ENCODE results near the gene WDR45B.
A peak's percentile ranks its signal among the peaks of the same experiment; 100 is the strongest.
"Not testable (repeated sequence)": the region's sequence is repeated elsewhere in the genome, so short reads cannot be mapped to it uniquely, and the experiment has no call there.

Gene WDR45B

DNA sequence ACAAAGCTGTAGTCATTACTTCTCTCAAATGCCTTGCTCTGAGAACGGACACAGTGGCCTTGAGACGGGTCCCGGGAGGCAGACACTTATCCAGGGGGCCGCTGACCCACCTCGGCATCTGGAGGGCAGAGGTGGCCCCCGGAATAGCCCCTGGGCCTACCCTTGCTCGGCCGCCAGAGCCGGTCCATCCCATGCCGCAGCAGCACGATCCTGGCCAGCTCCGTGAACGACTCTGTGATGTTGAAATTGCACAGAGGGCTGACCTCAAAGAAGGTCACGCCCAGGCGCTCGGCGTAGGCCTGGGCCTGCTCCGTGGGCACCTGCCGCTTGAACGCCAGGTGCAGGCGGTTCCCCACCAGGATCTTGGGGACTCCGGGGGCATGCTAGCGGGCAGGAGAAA is 10.1 kb upstream of the WDR45B start:
- DNase-seq (ENCODE audit: low read depth in 1 of 2, low spot score in 1 of 2) = no peak

DNA sequence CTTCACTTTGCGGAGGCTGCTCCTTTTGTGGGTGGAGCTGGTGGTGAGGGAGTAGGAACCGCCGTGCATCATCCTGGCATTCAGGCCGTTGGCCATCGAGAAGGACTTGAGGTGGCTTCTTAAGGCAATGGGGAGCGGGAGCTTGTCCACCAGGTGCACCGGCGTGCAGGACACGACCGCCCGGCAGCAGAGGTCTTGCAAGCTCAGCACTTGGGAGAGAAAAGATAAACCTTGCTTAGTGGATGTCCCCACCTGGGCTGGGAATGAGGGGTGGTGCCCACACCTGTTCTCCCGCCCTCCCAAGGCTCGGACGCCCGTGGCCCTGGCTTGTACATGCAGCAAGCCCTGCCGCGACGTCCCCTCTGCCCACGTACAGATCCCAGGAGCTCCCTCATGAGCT is 9.7 kb upstream of the WDR45B start:
- DNase-seq (ENCODE audit: low read depth in 1 of 2, low spot score in 1 of 2) = no peak

DNA sequence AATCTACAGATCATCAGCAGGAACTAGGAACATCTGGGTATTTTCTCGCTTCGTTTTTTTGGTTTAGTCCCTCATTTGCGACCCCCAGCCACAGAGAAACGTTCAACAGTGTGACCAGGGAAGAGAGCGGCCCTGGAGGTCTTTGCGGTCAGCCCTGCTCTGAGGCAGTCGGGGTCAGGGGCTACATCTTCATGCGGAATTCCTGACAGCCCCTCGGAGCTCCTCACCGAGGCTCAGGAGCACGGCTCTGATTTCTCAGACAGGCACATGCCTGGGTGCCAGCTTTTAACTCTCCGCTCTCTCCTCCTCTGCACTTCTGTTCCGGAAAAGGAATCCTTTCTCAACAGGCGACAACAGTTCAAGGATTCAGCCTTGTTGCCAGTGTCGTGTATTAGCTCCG is 8.0 kb upstream of the WDR45B start:
- DNase-seq (ENCODE audit: low read depth in 1 of 2, low spot score in 1 of 2) = no peak

DNA sequence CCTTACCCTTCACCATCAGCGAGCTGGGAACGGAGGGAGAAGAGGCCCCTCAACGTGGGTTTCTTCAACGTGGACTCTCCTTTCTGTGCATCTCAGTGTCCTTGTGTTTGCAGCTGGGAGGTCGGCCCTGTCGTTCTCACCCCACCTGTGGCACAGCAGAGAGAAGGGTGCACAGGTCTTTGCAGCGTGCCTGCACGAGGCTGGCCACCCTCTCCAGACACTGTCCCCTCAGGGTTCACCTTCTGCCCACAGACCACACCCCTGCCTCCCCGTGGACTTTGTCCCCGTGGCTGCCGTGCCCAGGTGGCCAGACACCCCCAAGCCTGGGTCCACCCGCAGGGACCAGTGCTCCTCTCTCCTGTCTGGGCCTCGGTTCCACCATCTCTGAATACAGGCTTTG is 7.3 kb upstream of the WDR45B start:
- no peak for DNase-seq (ENCODE audit: low read depth in 1 of 2, low spot score in 1 of 2)

DNA sequence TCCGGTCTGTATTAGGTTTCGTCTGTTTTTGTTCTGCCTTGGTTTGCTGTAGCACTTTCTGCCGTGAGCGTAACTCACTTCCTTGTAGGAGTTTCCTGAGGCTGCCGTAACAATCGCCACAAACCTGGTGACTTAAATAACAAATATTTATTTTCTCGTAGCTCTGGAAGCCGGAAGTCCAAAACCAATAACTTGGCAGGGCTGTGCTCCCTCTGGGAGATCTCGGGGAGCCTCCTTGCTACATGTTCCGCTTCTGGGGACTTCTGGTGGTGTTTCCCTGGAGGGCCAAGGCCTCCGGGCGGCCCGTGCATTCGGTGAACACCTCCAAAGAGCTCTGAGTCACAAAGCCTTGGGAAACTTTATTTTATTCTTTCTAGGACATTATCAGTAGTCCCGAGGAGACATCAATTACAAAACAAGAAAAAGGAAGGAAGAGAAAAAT is 6.8 kb upstream of the WDR45B start:
- no peak for DNase-seq (ENCODE audit: low read depth in 1 of 2, low spot score in 1 of 2)

DNA sequence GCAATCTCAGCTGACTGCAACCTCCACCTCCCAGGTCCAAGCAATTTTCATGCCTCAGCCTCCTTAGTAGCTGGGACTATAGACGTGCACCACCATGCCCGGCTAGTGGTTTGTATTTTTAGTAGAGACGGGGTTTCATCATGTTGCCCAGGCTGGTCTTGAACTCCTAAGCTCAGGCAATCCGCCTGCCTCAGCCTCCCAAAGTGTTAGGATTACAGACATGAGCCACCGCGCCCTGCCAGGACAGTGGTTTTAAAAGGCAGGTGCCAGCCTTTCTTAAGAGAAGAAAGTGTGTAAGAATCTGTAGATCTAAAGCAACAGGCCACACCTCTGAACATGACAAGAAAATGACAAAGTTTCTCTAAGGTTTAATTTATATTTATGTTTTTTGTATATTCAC is 6.4 kb upstream of the WDR45B start:
- not testable (repeated sequence) for DNase-seq (ENCODE audit: low read depth in 1 of 2, low spot score in 1 of 2)

DNA sequence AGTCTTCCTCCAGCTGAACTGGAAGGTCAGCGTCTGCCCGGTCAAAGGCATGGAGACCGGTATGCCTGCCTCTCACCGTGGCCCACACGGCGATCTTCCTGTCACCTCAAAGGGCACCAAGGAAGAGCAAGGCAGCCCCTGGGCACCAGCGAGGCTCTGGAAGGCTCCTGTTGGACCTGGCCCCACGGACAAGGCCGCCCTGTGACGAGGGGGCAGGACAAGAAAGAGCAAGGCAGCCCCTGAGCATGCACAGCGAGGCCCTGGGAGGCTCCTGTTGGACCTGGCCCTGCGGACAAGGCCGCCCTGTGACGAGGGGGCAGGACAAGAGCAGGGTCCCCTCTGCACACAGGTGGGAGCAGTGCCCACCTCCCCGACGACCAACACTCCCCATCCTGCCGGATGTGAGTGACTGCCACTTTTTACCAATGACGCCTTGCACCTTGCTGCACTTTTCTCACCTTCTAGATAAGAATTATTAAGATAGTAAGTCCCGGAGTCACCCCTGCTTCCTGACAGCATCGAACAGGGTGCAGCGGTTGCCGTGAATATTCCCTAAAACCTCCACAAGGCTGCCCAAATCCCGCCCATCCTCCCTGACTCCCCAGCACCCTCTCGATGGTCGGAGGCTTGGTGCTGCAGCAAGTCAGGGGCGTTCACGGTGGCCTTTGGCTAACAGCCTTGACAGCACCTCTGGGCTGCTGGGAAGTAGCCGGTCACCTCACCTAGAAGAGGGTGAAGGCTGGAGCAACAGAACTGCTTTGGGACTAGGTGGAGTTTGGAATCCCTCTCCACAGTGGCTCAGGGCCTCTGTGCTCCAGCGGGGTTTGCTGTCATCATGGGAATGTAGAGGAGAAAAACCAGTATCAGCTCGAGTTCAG is 5.6 kb upstream of the WDR45B start:
- DNase-seq (ENCODE audit: low read depth in 1 of 2, low spot score in 1 of 2) = no peak

DNA sequence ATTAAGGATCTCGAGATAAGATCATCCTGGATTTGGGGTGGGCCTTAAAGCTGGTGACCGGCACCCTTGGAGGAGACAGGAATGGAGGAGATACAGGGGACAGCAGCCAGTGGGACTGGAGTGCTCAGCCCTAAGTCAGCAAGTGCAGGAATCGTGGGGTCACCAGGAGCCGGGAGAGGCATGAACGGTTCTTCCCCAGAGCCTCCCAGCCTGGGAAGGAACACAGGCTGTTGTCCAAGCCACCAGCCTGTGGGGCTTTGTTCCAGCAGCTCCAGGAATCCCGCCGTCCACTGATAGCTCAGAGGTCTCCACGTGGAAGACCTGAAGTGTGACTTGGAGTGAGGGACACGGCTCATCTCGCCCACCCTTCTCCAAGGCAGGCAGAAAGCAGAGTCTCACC is 2.5 kb upstream of the WDR45B start:
- DNase-seq (ENCODE audit: low read depth in 1 of 2, low spot score in 1 of 2) = no peak

DNA sequence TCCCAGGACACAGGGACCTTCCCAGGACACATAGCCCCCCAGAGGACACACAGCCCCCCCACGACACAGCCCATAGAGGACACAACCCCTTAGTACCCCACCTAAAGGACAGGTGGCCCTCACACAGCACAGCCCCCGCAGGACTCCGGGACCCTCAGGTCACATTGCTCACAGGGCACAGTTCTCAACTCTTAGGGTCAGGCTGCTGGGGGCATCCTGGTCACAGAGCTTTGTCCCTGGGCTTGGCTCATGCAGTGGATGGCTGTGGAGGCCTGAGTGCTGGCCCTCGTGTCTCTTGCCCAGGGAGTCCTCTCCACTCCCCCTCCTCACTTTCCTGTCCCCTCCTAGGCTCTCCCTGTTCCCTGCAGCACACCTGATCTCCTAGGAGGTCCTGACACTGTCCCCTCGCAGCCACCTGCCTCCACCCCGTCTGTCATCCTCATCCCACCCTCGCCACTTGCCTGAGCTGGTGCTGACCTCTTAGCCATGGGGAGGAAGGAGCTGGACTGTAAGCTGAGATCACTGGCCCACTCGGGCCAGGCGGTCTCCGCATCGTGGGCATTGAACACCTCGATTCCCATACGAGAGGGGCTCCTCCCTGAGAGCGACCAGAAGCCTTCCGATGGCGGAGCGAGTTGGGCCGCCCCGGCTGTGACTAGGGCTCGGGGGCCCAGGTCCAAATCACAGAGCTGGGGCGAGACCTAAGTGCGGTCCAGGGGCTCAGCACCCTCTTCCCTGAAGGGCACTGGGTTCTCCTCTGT is 1.4 kb upstream of the WDR45B start:
- no peak for DNase-seq (ENCODE audit: low read depth in 1 of 2, low spot score in 1 of 2)

DNA sequence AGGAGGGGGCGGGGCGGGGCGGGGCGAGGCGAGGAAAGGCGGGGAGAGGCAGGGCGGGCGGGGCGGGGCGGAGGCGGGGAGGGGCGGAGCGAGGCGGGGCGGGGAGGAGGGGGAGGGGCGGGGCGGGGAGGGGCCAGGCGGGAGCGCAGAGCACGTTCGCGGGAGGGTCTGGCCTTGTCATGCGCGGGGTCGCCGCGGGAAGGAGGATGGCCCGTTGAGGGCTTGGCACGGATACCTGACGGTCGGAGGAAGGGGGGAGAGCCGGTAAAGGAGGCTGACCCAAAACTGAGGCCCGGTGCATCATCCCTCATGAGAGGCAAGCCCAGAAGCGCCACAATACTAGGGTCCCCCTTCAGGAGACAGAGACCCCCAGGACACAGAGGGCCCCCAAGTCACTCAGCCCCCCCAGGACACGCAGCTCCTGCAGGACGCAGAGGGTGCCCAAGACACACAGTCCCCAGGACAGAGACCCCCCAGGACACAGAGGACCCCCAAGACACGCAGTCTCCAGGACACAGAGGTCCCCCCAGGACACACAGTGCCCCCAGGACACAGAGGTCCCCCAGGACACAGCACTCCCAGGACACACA is 593 bp upstream of the WDR45B start:
- DNase-seq (ENCODE audit: low read depth in 1 of 2, low spot score in 1 of 2) = no peak

DNA sequence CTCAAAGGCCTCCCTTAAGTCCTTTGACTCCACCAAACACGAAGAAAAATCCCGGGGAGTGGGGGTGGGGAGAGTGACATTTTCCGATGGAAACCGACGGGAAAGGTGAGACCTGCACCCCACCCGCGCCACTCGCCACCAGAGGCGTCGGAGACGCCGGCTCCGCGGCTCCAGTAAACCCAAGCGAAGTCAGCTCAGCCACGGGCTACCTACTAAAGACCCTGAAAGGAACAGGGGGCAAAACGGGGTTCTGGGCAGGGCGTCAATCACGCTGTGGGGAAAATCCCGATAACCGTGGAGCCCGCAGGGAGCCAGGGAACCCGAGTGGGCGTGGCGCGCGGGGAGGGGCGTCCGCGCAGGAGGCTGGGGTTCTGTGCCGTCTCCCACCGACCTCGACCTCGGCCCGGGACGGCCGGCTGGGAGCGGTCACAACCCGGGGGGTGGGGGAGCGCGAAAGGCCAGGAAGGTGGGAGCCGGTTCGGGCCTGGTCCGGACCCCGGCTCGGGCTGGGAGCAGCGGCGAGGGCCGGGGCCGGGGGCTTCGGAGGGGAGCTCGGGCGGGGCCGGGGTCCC is 565 bp downstream of the WDR45B start:
- DNase-seq (ENCODE audit: low read depth in 1 of 2, low spot score in 1 of 2) = peak; percentile 19 to 26

DNA sequence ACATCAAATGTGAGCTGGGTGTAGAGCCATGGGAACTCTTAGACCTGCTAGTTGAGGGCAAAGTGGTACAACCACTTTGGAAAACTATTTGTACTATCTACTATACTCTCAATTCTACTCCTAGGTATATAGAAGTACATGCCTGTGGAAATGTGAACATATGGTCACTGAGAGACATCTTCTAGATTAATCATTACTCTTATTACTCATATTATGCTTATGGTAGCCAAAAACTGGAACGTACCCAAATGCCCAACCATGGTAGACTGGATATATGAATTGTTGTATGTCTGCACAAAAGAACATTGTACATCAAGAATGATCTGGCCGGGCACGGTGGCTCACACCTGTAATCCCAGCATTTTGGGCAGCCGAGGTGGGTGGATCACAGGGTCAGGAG is 2.7 kb downstream of the WDR45B start:
- no peak for DNase-seq (ENCODE audit: low read depth in 1 of 2, low spot score in 1 of 2)

DNA sequence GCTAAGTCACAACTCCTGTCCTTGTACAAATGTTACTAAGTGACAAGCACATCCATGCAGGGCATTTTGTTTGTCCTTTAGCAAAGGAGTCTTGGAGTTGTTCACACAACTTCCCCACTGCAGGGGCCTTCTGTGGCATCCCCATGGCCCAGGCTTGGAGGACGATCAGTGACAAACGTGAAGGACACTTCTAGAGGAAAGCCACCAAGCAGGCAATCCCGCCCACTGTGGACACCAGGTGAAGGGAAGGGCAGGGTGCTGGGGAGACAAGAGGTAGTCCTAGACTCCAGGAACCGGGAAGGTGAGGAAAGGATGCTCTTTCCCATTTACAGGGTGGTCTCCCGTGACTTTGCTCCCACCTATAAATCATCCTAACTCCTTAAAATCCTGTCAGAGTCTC is 4.1 kb downstream of the WDR45B start:
- no peak for DNase-seq (ENCODE audit: low read depth in 1 of 2, low spot score in 1 of 2)

DNA sequence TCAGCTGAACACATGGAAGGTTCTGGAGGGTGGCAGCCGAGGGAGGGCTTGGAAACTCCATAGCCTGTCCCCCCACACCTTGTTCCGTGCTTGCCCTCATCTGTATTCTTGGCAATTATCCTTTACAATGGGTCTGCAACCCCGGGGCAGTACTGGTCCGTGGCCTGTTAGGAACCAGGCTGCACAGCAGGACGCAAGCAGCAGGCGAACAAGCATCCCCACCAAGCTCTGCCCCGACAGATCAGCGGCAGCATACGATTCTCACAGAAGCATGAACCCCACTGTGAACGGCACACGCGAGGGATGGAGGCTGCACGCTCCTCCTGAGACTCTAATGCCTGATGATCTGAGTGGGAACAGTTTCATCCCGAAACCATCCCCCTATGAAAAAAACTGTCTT is 6.2 kb downstream of the WDR45B start:
- no peak for DNase-seq (ENCODE audit: low read depth in 1 of 2, low spot score in 1 of 2)

DNA sequence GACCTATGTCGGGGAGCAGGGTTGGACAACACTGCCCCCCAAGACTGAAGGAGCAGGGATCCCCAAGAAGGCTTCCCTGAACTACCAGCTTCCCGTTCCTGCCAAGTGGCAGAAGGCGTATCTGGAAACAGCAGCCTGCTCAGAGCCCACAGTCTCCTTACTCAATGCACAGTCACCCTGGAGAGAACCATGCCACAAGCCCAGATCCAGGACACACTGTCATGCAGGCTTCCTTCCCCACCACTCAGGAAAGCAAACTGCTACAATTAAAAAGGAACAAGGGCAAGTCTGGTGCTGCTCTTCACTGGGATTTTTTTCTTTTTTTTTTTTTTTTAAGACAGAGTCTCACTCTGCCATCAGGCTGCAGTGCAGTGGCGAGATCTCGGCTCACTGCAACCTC is 8.2 kb downstream of the WDR45B start:
- DNase-seq (ENCODE audit: low read depth in 1 of 2, low spot score in 1 of 2) = no peak

DNA sequence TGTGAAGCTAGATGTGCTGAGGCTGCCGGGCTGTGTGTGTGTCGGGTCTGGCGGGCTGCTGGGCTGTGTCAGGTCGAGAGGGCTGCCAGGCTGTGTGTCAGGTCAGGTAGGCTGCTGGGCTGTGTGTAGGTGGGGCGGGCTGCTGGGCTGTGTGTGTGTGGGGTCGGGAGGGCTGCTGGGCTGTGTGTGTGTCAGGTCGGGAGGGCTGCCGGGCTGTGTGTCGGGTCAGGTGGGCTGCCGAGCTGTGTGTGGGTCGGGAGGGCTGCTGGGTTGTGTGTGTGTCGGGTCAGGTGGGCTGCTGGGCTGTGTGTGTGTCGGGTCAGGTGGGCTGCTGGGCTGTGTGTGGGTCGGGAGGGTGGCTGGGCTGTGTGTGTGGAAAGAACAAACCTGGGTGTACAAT is 8.6 kb downstream of the WDR45B start:
- DNase-seq (ENCODE audit: low read depth in 1 of 2, low spot score in 1 of 2) = no peak

DNA sequence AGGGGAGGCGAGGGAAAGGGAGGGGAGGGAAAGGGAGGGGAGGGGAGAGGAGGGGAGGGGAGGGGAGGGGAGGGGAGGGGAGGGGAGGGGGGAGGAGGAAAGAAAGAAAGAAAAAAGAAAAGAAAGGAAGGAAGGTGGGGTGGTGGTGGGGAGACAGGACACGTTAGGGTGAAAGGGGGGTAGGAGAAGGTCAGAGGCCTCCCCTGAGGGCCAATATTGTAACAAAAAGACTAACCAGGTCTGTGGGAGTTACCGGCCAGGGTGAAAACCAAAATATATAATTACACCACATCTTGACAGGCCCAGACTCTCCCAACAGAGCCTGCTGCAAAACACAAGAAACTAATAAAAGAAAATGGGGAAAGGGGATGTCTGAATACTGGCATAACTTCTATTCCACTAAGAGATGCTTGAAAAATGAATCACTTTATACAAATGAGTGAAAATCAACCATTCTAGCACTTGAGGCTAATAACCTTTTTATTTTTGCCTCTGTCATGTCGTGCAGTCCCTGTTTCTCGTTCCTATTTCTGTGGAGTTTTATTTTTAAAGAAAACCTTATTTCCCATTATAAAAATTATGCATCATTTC is 10.0 kb downstream of the WDR45B start:
- no peak for DNase-seq (ENCODE audit: low read depth in 1 of 2, low spot score in 1 of 2)

DNA sequence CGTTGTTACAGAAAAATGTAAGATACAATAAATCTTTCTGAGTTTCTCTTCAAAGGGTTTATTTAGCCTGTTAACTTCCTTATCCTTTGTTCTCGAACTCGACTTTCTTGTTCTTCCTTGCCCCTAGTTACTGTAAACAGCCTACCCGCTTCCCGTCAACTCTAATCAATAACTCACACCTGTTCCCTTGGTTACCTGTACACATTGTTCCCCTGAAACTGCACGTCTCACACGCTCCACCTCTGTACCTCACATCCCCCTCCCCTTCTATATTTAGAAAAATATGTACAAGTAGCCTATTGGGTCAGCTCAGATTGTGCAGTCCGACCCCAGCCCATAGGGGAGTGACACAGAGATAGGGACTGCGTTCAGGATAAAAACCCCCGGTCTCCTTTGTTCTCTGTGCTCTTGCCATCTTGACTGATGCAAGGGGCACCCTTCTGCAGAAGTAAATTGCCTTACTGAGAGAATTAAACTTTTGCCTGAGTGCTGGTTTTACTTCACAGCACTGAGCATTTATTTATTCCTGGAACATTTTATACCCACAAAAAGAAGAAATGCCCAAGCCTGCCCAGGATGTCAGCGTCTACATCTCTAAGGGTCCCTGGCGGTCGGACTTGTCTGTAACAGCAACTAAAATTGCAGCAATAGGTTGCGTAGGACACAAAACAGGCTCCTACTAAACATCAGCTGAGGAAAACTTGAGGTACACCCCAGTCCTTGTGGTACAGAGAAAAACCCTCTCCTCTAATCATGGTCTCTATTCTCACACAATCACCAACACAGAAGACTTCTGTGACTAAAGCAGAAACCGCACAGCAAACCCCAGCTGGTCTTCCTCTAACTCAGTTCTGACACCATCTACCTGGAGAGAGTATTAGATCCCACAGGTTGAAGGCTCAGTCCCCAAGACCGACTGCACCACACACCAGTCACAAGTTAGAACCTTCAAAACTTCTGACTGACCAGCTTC is 11.3 kb downstream of the WDR45B start:
- DNase-seq (ENCODE audit: low read depth in 1 of 2, low spot score in 1 of 2) = no peak

DNA sequence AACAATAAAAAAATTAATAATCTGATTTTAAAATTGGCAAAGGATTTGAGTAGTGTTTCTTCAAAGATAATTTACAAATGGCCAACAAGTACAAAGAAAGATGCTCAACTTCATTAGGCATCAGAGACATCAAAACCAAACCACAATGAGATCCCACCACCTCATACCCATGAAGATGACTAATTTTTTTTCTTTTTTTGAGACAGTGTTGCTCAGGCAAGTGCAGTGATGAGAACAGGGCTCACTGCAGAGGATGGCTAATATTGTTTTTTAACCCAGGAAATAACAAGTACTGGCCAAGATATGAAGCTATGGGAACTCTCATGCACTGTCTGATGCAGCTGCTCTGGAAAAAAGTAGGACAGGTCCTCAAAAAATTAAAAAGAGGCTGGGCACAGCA is 14.9 kb downstream of the WDR45B start:
- no peak for DNase-seq (ENCODE audit: low read depth in 1 of 2, low spot score in 1 of 2)

DNA sequence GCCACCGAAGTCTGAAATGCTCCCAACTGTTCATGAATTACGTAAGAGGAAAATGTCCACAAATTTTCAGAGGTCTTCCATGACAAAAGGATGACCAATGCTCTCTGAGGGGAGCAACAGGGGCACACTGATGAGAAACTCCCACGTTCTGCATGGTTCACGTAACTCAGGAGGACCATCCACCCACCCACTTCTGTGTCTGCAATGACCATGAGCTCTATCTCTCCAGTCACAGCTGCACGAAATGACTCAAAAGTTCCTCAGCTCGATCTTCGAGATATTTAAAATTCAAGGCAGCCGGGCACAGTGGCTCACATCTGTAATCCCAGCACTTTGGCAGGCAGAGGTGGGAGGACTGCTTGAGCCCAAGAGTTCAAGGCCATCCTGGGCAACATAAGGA is 15.8 kb downstream of the WDR45B start:
- DNase-seq (ENCODE audit: low read depth in 1 of 2, low spot score in 1 of 2) = no peak

Data from activated CD4-positive, alpha-beta T cell treated with anti-CD3 and anti-CD28 coated beads, Interleukin-2, amount 50 U/mL, for 24 hours (primary cell).